ENCODE data around the gene SUPV3L1. TPM values are rescaled to one million over a fixed set of nuclear protein-coding genes. Genes with fewer than 3 reads are reported as not detected.
A peak's percentile ranks its signal among the peaks of the same experiment; 100 is the strongest.

Gene SUPV3L1
- total RNA-seq, 2 donors from 2014 or later = 30.7 to 55.1 TPM

DNA sequence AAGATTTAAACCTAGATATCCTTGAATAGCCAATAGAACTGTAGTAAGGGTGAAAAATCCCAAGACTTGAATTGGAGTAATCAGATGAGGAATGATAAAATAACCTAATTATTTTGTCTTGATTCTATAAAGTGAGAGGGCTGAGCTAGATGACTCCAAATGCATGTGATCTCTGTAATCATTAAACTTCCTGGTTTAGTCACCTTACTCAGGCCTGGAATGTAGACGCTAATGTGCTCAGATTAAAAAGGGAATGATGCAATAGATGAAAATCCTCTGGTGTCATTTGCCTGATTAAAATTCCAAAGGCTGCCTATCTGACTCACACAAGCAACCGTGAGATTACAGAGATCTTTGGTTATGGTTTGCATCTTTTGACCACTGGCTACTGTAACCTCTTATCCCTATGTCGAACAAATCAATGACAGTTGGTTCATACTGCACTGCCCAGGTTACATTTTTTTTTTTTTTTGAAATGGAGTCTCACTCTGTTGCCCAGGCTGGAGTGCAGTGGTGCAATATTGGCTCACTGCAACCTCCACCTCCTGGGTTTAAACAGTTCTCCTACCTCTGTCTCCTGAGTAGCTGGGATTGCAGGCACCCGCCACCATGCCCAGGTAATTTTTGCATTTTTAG lies 37.2 kb downstream of the SUPV3L1 start:
- no peak for DNase-seq (ENCODE audit: low spot score)
- ATAC-seq (ENCODE audit: insufficient number of reproducible peaks, low FRiP score, low read depth) = no peak
- no peaks in the 10 kb centered on the region for H3K4me1 ChIP-seq (ENCODE audit: control insufficient read depth in 1 of 2, low read depth in 2 of 2)
- no peaks in the 10 kb centered on the region for H3K9me3 ChIP-seq
- TF ChIP-seq, protein P1, sequence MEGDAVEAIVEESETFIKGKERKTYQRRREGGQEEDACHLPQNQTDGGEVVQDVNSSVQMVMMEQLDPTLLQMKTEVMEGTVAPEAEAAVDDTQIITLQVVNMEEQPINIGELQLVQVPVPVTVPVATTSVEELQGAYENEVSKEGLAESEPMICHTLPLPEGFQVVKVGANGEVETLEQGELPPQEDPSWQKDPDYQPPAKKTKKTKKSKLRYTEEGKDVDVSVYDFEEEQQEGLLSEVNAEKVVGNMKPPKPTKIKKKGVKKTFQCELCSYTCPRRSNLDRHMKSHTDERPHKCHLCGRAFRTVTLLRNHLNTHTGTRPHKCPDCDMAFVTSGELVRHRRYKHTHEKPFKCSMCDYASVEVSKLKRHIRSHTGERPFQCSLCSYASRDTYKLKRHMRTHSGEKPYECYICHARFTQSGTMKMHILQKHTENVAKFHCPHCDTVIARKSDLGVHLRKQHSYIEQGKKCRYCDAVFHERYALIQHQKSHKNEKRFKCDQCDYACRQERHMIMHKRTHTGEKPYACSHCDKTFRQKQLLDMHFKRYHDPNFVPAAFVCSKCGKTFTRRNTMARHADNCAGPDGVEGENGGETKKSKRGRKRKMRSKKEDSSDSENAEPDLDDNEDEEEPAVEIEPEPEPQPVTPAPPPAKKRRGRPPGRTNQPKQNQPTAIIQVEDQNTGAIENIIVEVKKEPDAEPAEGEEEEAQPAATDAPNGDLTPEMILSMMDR (IDR thresholded peaks at IDR 0.05) = no peak
- H3K36me3 ChIP-seq = no peaks in the 10 kb centered on the region
- H3K27me3 ChIP-seq (replicated peaks; ENCODE audit: insufficient read depth) = no peaks in the 10 kb centered on the region
- no peak overlapping the region for H3K4me3 ChIP-seq
- no peak overlapping the region for H3K27ac ChIP-seq

GRCh38 chr10:69218831-69219230 lies 38.8 kb downstream of the SUPV3L1 start:
- Histone ChIP-seq H3K27me3 (replicated peaks; ENCODE audit: insufficient read depth) (no peaks in the 10 kb centered on the region), H3K9me3 (no peaks in the 10 kb centered on the region), H3K36me3 (no peaks in the 10 kb centered on the region), H3K4me1 (ENCODE audit: control insufficient read depth in 1 of 2, low read depth in 2 of 2) (no peaks in the 10 kb centered on the region), H3K27ac (no peak overlapping the region), H3K4me3 (no peak overlapping the region)
- TF ChIP-seq, protein P1 (IDR thresholded peaks at IDR 0.05) = no peak
- no peak for ATAC-seq (ENCODE audit: insufficient number of reproducible peaks, low FRiP score, low read depth)
- DNase-seq (ENCODE audit: low spot score) = no peak

- TF ChIP-seq, protein P1 (IDR thresholded peaks at IDR 0.05) = no peak
- H3K4me1 ChIP-seq (ENCODE audit: control insufficient read depth in 1 of 2, low read depth in 2 of 2) = no peaks in the 10 kb centered on the region
- no peaks in the 10 kb centered on the region for H3K27me3 ChIP-seq (replicated peaks; ENCODE audit: insufficient read depth)
- no peaks in the 10 kb centered on the region for H3K36me3 ChIP-seq
- no peak for ATAC-seq (ENCODE audit: insufficient number of reproducible peaks, low FRiP score, low read depth)
- H3K4me3 ChIP-seq = no peak within 1 kb of the TSS
- no peaks in the 10 kb centered on the region for H3K9me3 ChIP-seq
- no peak for DNase-seq (ENCODE audit: low spot score)
- no peak within 1 kb of the TSS for H3K27ac ChIP-seq
These were observed 40.0 kb downstream of the SUPV3L1 start, which contains the start of gene HKDC1 for GRCh38 chr10:69220041-69220451. HKDC1 (plus strand) TSS chr10:69220332; CDS start chr10:69220436, 104 bp downstream.

DNA sequence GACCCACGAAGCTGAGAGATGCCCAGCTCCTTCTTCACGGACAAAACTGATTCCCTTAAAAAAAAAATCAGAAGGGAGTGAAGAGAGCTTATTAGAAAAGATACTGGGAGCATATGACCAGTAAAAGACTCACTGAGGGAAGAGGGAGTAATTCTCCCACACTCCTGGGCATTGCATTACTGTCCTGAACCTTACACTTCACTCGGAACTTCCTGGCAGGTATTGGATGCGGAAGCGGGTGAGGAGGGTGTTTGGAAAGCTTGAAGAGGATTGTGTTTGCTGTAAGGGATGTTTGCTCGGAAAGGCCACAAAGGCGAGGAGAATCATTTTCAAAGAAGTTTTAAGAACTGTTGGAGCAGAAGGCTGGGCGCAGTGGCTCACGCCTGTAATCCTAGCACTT lies 40.5 kb downstream of the SUPV3L1 start:
- ATAC-seq (ENCODE audit: insufficient number of reproducible peaks, low FRiP score, low read depth) (no peak), DNase-seq (ENCODE audit: low spot score) (no peak)
- TF ChIP-seq, protein P1 (IDR thresholded peaks at IDR 0.05) = no peak
- Histone ChIP-seq H3K4me3 (no peak overlapping the region), H3K27me3 (replicated peaks; ENCODE audit: insufficient read depth) (no peaks in the 10 kb centered on the region), H3K9me3 (no peaks in the 10 kb centered on the region), H3K4me1 (ENCODE audit: control insufficient read depth in 1 of 2, low read depth in 2 of 2) (no peaks in the 10 kb centered on the region), H3K27ac (no peak overlapping the region), H3K36me3 (no peaks in the 10 kb centered on the region)

GRCh38 chr10:69222157-69223027 lies 42.4 kb downstream of the SUPV3L1 start:
- Histone ChIP-seq H3K27ac (no peak overlapping the region), H3K9me3 (no peaks in the 10 kb centered on the region), H3K27me3 (replicated peaks; ENCODE audit: insufficient read depth) (no peaks in the 10 kb centered on the region), H3K4me3 (no peak overlapping the region), H3K36me3 (no peaks in the 10 kb centered on the region), H3K4me1 (ENCODE audit: control insufficient read depth in 1 of 2, low read depth in 2 of 2) (no peaks in the 10 kb centered on the region)
- no peak for ATAC-seq (ENCODE audit: insufficient number of reproducible peaks, low FRiP score, low read depth)
- TF ChIP-seq, protein P1 (IDR thresholded peaks at IDR 0.05) = peak; percentile 33
- DNase-seq (ENCODE audit: low spot score) = no peak

All from thoracic aorta (tissue), 2 donors.